HepG2 (cell line): ENCODE results near the gene KIF6.

Experiments
- POLR2AphosphoS5 ChIP-seq: IDR thresholded peaks from 2 replicates; pipeline ENCODE4 v1.6.1; 2012; ENCODE audit warnings: low read depth, low read length
- ZMYM3 ChIP-seq: sonication (generic); formaldehyde crosslinking; IDR thresholded peaks from 2 replicates; pipeline ENCODE4 v1.5.1; 2020; ENCODE audit warnings: mild to moderate bottlenecking, missing genetic modification reagents
- ZNF510 ChIP-seq: sonication (generic); formaldehyde crosslinking; IDR thresholded peaks from 2 replicates; pipeline ENCODE4 v1.4.0; 2020; ENCODE audit warnings: low read depth, mild to moderate bottlenecking, missing genetic modification reagents
- TF ChIP-seq, protein P1 (sequence below): sonication (generic); formaldehyde crosslinking; IDR thresholded peaks from 2 replicates; pipeline ENCODE4 v1.5.0; 2020; ENCODE audit warnings: mild to moderate bottlenecking, missing genetic modification reagents, moderate library complexity

DNA sequence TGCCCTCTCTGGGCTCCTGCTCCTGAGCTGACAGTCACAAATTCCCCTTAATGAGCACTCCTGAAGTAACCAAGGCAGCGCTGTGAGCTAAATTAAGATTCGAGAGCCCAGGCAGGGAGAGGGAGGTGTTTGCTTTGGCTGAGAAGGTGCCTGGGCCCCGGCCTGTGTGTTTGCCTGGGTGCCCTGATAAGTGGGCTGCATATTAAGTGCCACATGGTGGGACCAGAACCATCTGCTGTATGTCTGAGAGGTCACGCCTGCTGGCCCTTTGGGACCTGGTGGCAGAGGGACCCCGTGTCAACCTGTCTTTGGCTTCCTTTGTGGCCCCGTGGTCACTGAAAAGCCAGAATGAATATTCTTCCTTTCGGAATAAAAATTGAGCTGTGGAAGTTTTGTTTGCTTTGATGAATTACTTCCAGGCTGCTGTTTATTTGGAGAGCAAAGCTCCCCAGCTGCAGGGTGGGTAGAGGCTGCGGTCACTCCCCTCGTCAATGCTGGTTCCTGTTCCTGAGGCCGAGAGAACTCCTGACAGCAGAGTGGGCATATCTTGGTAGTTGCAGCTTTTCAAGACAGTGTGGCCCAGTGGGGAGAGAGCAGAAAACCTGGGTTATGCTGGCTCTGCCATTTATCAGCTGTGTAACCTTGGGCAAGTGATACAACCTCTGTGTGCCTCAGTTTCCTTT, 385.2 kb downstream of the KIF6 start:
- TF ChIP-seq ZNF510 (CRISPR knock-in tag) = no peak
- TF ChIP-seq, protein P1, sequence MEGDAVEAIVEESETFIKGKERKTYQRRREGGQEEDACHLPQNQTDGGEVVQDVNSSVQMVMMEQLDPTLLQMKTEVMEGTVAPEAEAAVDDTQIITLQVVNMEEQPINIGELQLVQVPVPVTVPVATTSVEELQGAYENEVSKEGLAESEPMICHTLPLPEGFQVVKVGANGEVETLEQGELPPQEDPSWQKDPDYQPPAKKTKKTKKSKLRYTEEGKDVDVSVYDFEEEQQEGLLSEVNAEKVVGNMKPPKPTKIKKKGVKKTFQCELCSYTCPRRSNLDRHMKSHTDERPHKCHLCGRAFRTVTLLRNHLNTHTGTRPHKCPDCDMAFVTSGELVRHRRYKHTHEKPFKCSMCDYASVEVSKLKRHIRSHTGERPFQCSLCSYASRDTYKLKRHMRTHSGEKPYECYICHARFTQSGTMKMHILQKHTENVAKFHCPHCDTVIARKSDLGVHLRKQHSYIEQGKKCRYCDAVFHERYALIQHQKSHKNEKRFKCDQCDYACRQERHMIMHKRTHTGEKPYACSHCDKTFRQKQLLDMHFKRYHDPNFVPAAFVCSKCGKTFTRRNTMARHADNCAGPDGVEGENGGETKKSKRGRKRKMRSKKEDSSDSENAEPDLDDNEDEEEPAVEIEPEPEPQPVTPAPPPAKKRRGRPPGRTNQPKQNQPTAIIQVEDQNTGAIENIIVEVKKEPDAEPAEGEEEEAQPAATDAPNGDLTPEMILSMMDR = no peak
- no peak for TF ChIP-seq ZMYM3 (CRISPR knock-in tag)
- TF ChIP-seq POLR2AphosphoS5 = no peak
